Endothelial cell of umbilical vein (primary cell): Measurements from ENCODE around the gene ARSB. TPM values are rescaled to one million over a fixed set of nuclear protein-coding genes. Genes with fewer than 3 reads are reported as not detected.
"Not testable (repeated sequence)": the region's sequence is repeated elsewhere in the genome, so short reads cannot be mapped to it uniquely, and the experiment has no call there.

Experiments
- BruUV-seq: library from RNA; stranded (reverse); fragments of 400-500 nt; replicated peaks from 2 replicates; lab custom pipeline; 2021; lab: Mats Ljungman, UMichigan
- CTCF ChIA-PET: fragments of 300-600, 350-600 bp; sonication (Branson Sonifier 250); formaldehyde crosslinking; loops from one replicate; lab custom pipeline; 2021; ENCODE audit warnings: antibody characterized with exemption, inconsistent platforms; lab: Charles Lee
- POLR2A ChIA-PET: fragments of 300-600, 350-600 bp; sonication (Branson Sonifier 250); formaldehyde crosslinking; loops from one replicate; lab custom pipeline; 2021; ENCODE audit warnings: antibody characterized with exemption, inconsistent platforms; lab: Charles Lee
- DNase-seq: peaks from one replicate; pipeline ENCODE4 v3.0.0-alpha.2; 2011; ENCODE audit warnings: low read depth, low spot score
- FAIRE-seq: peaks from 2 replicates; lab custom pipeline; 2011; peaks lifted over from hg19 to GRCh38; lab: Jason Lieb, UNC
- H2AFZ ChIP-seq: 2 replicates; pipeline ENCODE4 v1.6.0; 2012; ENCODE audit warnings: low read depth, low read length, control low read depth, inconsistent platforms
- H3K27ac ChIP-seq: 2 replicates; pipeline ENCODE4 v1.5.1; 2011; ENCODE audit warnings: low read depth, mild to moderate bottlenecking, control low read depth, low read length, moderate library complexity; ENCODE audit not compliant: insufficient read depth
- H3K27me3 ChIP-seq, 2 experiments: 2 replicates each; pipeline versions ENCODE4 v1.6.0 to v1.6.1; 2011; ENCODE audit warnings: low read length in 2 of 2, mixed read lengths in 1 of 2; ENCODE audit not compliant: control insufficient read depth in 2 of 2, insufficient read depth in 2 of 2
- H3K36me3 ChIP-seq, 2 experiments: 2 replicates in 1 of 2; 3 replicates in 1 of 2; pipeline ENCODE4 v1.5.1; 2011; ENCODE audit warnings: low read length in 2 of 2, mild to moderate bottlenecking in 1 of 2, moderate library complexity in 1 of 2; ENCODE audit not compliant: control insufficient read depth in 2 of 2, insufficient read depth in 2 of 2; ENCODE audit errors: extremely low read depth in 1 of 2
- H3K4me1 ChIP-seq: 3 replicates; pipeline ENCODE4 v1.5.1; 2011; ENCODE audit warnings: mild to moderate bottlenecking, low read length; ENCODE audit not compliant: control insufficient read depth, insufficient read depth; ENCODE audit errors: extremely low read depth
- H3K4me2 ChIP-seq: 2 replicates; pipeline ENCODE4 v1.6.1; 2011; ENCODE audit warnings: low read length, control low read depth, mixed read lengths; ENCODE audit not compliant: insufficient read depth
- H3K4me3 ChIP-seq, 3 experiments: fragments of 200-600 bp in 1 of 3; sonication (generic), shearing (Covaris generic) in 1 of 3; replicated peaks in 1 of 3; 2 replicates each; pipeline ENCODE4 v1.5.1; 2011 to 2016; ENCODE audit warnings: control low read depth in 3 of 3, low read length in 3 of 3, mild to moderate bottlenecking in 2 of 3, inconsistent platforms in 1 of 3, low read depth in 1 of 3, moderate library complexity in 1 of 3; ENCODE audit not compliant: insufficient read depth in 1 of 3
- H3K79me2 ChIP-seq: 2 replicates; pipeline ENCODE4 v1.6.0; 2012; ENCODE audit warnings: low read length, inconsistent platforms; ENCODE audit not compliant: control insufficient read depth, insufficient read depth
- H3K9ac ChIP-seq: replicated peaks from 2 replicates; pipeline ENCODE3; 2011; ENCODE audit warnings: low read length, control low read depth; ENCODE audit not compliant: insufficient read depth; ENCODE audit errors: extremely low read depth
- H3K9me1 ChIP-seq: replicated peaks from 3 replicates; pipeline ENCODE4 v1.6.0; 2011; ENCODE audit warnings: mild to moderate bottlenecking, low read length; ENCODE audit not compliant: control insufficient read depth, insufficient read depth; ENCODE audit errors: extremely low read depth
- H3K9me3 ChIP-seq: replicated peaks from 2 replicates; pipeline ENCODE4 v1.5.1; 2012; ENCODE audit warnings: low read length, inconsistent platforms; ENCODE audit not compliant: control insufficient read depth, insufficient read depth
- H4K20me1 ChIP-seq: replicated peaks from 2 replicates; pipeline ENCODE3; 2011; ENCODE audit warnings: mild to moderate bottlenecking, low read length; ENCODE audit not compliant: control insufficient read depth, insufficient read depth; ENCODE audit errors: extremely low read depth
- EZH2 ChIP-seq: IDR thresholded peaks from 2 replicates; pipeline ENCODE4 v1.6.1; 2012; ENCODE audit warnings: borderline replicate concordance, low read depth, mild to moderate bottlenecking, moderate library complexity, low read length, inconsistent platforms; ENCODE audit not compliant: severe bottlenecking
- FOS ChIP-seq: IDR thresholded peaks from 2 replicates; pipeline ENCODE4 v1.6.1; 2011; ENCODE audit warnings: mild to moderate bottlenecking, low read length, moderate library complexity, borderline replicate concordance; ENCODE audit not compliant: insufficient read depth
- JUN ChIP-seq: IDR thresholded peaks from 2 replicates; pipeline ENCODE4 v1.6.1; 2011; ENCODE audit warnings: borderline replicate concordance, low read depth; ENCODE audit not compliant: insufficient read length, insufficient read depth
- MYC ChIP-seq: IDR thresholded peaks from one replicate; pipeline ENCODE4 v1.6.1; 2011; ENCODE audit warnings: mild to moderate bottlenecking, low read depth, low read length
- POLR2A ChIP-seq: IDR thresholded peaks from 2 replicates; pipeline ENCODE4 v1.6.1; 2012; ENCODE audit warnings: low read depth, mild to moderate bottlenecking, control low read depth, low read length
- POLR2AphosphoS5 ChIP-seq: IDR thresholded peaks from 2 replicates; pipeline ENCODE4 v1.6.1; 2012; ENCODE audit warnings: low read depth, mild to moderate bottlenecking, control low read depth, low read length, moderate library complexity; ENCODE audit not compliant: insufficient read depth
- dilution Hi-C: fragments of 300-500 bp; cut with MboI; formaldehyde crosslinking; loops from one replicate; pipeline ENCODE4 v1.15.0; 2019; ENCODE audit warnings: low sequenced_read_pairs; ENCODE audit not compliant: extremely low pct_ligation_motif_present
- intact Hi-C: fragments of 100-400 bp; cut with micrococcal nuclease; formaldehyde crosslinking; loops from one replicate; pipeline ENCODE4 v1.10.0; 2022
- polyA plus RNA-seq, 4 experiments: library from polyadenylated mRNA; depleted of rRNA in 3 of 4; stranded (reverse) in 3 of 4; unstranded in 1 of 4; fragments of >200 nt; gene quantifications; 2 replicates each; pipeline versions ENCODE4 v1.2.1 to v1.2.3, GENCODE V29; 2011 to 2012; ENCODE audit warnings: missing spikeins in 1 of 4
- total RNA-seq: library from RNA; stranded (reverse); gene quantifications from 2 replicates; pipeline ENCODE4 v1.2.3, GENCODE V29; 2021
- TF ChIP-seq, protein P1 (sequence below): IDR thresholded peaks from 2 replicates; pipeline ENCODE4 v1.6.1; 2011; ENCODE audit not compliant: insufficient read depth, insufficient read length

The ARSB gene
- total and polyA plus RNA-seq, 2 donors (not counting 3 experiments of a cell fraction or from before 2014, with no cell fraction given) = 17.2 to 25.8 TPM

DNA sequence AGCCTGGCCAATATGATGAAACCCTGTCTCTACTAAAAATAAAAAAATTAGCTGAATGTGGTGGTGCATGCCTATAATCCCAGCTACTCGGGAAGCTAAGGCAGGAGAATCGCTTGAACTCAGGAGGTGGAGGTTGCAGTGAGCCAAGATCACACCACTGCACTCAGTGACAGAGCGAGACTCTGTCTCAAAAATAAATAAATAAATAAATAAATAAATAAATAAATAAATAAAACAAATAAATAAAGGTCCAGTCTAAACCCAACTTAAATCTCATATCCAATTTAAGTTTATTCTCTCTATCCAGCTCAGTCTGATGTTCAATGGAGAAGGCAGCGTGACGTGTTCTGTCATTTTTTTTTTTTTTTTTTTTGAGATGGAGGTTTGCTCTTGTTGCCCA is 222.4 kb downstream of the ARSB start:
- CTCF ChIA-PET, H2AFZ ChIP-seq, H3K79me2 ChIP-seq, H3K9ac ChIP-seq, intact Hi-C loops, H4K20me1 ChIP-seq, POLR2A ChIA-PET, H3K36me3 ChIP-seq, DNase-seq, H3K4me2 ChIP-seq, FAIRE-seq, H3K9me1 ChIP-seq, H3K9me3 ChIP-seq, BruUV-seq, H3K27ac ChIP-seq, H3K4me1 ChIP-seq, dilution Hi-C loops, H3K4me3 ChIP-seq: not testable (repeated sequence)
- peaks cover 10 to 14% of the 10 kb centered on the region in 2 experiments for H3K27me3 ChIP-seq

- FAIRE-seq = no peak
Measured at GRCh38 chr5:78761840-78762239, 223.3 kb downstream of the ARSB start.

More at GRCh38 chr5:78761840-78762239, 223.3 kb downstream of the ARSB start:
- dilution Hi-C loops = no loop called here
- ChIA-PET POLR2A (no interaction called here), CTCF (no interaction called here)
- Histone ChIP-seq H3K27ac (no peak overlapping the region), H3K27me3 (peaks cover 10 to 14% of the 10 kb centered on the region in 2 experiments), H3K4me1 (no peaks in the 10 kb centered on the region), H4K20me1 (no peaks in the 10 kb centered on the region), H3K79me2 (no peaks in the 10 kb centered on the region), H3K9me3 (no peaks in the 10 kb centered on the region), H3K4me2 (no peak overlapping the region), H3K4me3 (no peak overlapping the region), H3K9me1 (no peaks in the 10 kb centered on the region), H3K36me3 (no peaks in the 10 kb centered on the region), H3K9ac (no peak overlapping the region), H2AFZ (no peak overlapping the region)
- intact Hi-C loops = no loop called here
- TF ChIP-seq EZH2 = no peak
- TF ChIP-seq POLR2AphosphoS5 = no peak
- TF ChIP-seq, protein P1, sequence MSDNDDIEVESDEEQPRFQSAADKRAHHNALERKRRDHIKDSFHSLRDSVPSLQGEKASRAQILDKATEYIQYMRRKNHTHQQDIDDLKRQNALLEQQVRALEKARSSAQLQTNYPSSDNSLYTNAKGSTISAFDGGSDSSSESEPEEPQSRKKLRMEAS = no peak
- no peak for TF ChIP-seq JUN
- no peak for TF ChIP-seq MYC
- no peak for TF ChIP-seq FOS
- TF ChIP-seq POLR2A = no peak
- no TSS peak for BruUV-seq
- DNase-seq = no peak
